SK-N-SH treated with all-trans-retinoic acid at 6 μM for 48 hours (cell line): ENCODE measurements around the gene RBM28.

Experiments
- GLIS3 ChIP-seq: fragments of 250-450 bp; sonication (Bioruptor Pico); IDR thresholded peaks from 2 replicates; pipeline ENCODE4 v1.5.0; 2020; ENCODE audit warnings: mild to moderate bottlenecking, moderate library complexity
- PPARA ChIP-seq: fragments of 250-450 bp; sonication (Bioruptor Pico); IDR thresholded peaks from 2 replicates; pipeline ENCODE4 v1.5.0; 2020; ENCODE audit warnings: mild to moderate bottlenecking, borderline replicate concordance
- SNAI2 ChIP-seq: fragments of 250-450 bp; sonication (Bioruptor Pico); IDR thresholded peaks from 2 replicates; pipeline ENCODE4 v1.5.0; 2020; ENCODE audit warnings: mild to moderate bottlenecking, moderate library complexity
- TOX ChIP-seq: fragments of 250-450 bp; sonication (Bioruptor Pico); IDR thresholded peaks from 2 replicates; pipeline ENCODE4 v1.8.0; 2021; ENCODE audit warnings: mild to moderate bottlenecking, moderate library complexity, borderline replicate concordance
- ZFP3 ChIP-seq: fragments of 250-450 bp; sonication (Bioruptor Pico); IDR thresholded peaks from 2 replicates; pipeline ENCODE4 v1.5.0; 2020; ENCODE audit warnings: mild to moderate bottlenecking, moderate library complexity
- ZFP30 ChIP-seq: fragments of 450-650 bp; formaldehyde crosslinking; IDR thresholded peaks from 2 replicates; pipeline ENCODE4 v1.5.0; 2022; ENCODE audit warnings: mild to moderate bottlenecking, moderate library complexity
- TF ChIP-seq, protein P1 (sequence below): fragments of 250-450 bp; sonication (Bioruptor Pico); IDR thresholded peaks from 2 replicates; pipeline ENCODE4 v1.8.0; 2020; ENCODE audit warnings: mild to moderate bottlenecking, moderate library complexity, borderline replicate concordance
- TF ChIP-seq, protein P2 (sequence below): fragments of 250-450 bp; sonication (Bioruptor Pico); IDR thresholded peaks from 2 replicates; pipeline ENCODE4 v1.5.1; 2020; ENCODE audit warnings: low read depth, mild to moderate bottlenecking, moderate library complexity
- TF ChIP-seq, protein P3 (sequence below): fragments of 250-450 bp; sonication (Bioruptor Pico); IDR thresholded peaks from 2 replicates; pipeline ENCODE4 v1.5.0; 2020; ENCODE audit warnings: mild to moderate bottlenecking, moderate library complexity

DNA sequence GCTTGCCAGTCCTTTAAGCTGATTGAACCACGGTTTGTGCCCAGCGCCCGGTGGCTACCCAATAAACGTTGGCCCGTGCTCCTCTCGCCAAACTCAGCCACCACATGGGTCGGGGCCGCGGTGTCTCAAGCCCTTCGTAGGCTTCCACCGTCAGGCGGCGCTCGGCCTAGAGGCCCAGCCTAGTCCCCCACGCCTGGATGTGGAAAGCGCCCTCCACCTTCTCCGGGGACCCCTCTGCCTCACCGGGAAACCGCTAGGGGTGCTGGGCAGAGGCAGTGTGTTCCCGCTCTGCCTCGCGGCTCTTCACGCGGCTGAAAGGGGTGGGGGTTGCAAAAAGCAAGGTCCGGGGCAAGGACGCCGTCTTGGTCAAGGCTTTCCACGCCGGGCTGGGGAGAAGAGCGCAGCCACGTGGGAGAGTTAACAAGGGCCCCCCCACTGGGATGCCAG lies 72.9 kb downstream of the RBM28 start:
- TF ChIP-seq, protein P1, sequence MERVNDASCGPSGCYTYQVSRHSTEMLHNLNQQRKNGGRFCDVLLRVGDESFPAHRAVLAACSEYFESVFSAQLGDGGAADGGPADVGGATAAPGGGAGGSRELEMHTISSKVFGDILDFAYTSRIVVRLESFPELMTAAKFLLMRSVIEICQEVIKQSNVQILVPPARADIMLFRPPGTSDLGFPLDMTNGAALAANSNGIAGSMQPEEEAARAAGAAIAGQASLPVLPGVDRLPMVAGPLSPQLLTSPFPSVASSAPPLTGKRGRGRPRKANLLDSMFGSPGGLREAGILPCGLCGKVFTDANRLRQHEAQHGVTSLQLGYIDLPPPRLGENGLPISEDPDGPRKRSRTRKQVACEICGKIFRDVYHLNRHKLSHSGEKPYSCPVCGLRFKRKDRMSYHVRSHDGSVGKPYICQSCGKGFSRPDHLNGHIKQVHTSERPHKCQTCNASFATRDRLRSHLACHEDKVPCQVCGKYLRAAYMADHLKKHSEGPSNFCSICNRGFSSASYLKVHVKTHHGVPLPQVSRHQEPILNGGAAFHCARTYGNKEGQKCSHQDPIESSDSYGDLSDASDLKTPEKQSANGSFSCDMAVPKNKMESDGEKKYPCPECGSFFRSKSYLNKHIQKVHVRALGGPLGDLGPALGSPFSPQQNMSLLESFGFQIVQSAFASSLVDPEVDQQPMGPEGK (CRISPR knock-in tag) = no peak
- TF ChIP-seq, protein P2, sequence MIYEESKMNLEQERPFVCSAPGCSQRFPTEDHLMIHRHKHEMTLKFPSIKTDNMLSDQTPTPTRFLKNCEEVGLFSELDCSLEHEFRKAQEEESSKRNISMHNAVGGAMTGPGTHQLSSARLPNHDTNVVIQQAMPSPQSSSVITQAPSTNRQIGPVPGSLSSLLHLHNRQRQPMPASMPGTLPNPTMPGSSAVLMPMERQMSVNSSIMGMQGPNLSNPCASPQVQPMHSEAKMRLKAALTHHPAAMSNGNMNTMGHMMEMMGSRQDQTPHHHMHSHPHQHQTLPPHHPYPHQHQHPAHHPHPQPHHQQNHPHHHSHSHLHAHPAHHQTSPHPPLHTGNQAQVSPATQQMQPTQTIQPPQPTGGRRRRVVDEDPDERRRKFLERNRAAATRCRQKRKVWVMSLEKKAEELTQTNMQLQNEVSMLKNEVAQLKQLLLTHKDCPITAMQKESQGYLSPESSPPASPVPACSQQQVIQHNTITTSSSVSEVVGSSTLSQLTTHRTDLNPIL = no peak
- no peak for TF ChIP-seq TOX
- TF ChIP-seq ZFP30 (CRISPR knock-in tag) = no peak
- TF ChIP-seq PPARA (CRISPR knock-in tag) = no peak
- TF ChIP-seq SNAI2 (CRISPR knock-in tag) = no peak
- no peak for TF ChIP-seq GLIS3 (CRISPR knock-in tag)
- TF ChIP-seq ZFP3 (CRISPR knock-in tag) = no peak
- TF ChIP-seq, protein P3, sequence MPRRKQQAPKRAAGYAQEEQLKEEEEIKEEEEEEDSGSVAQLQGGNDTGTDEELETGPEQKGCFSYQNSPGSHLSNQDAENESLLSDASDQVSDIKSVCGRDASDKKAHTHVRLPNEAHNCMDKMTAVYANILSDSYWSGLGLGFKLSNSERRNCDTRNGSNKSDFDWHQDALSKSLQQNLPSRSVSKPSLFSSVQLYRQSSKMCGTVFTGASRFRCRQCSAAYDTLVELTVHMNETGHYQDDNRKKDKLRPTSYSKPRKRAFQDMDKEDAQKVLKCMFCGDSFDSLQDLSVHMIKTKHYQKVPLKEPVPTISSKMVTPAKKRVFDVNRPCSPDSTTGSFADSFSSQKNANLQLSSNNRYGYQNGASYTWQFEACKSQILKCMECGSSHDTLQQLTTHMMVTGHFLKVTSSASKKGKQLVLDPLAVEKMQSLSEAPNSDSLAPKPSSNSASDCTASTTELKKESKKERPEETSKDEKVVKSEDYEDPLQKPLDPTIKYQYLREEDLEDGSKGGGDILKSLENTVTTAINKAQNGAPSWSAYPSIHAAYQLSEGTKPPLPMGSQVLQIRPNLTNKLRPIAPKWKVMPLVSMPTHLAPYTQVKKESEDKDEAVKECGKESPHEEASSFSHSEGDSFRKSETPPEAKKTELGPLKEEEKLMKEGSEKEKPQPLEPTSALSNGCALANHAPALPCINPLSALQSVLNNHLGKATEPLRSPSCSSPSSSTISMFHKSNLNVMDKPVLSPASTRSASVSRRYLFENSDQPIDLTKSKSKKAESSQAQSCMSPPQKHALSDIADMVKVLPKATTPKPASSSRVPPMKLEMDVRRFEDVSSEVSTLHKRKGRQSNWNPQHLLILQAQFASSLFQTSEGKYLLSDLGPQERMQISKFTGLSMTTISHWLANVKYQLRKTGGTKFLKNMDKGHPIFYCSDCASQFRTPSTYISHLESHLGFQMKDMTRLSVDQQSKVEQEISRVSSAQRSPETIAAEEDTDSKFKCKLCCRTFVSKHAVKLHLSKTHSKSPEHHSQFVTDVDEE = no peak
